ENCODE data around the gene BAHD1. TPM values are rescaled to one million over a fixed set of nuclear protein-coding genes. Genes with fewer than 3 reads are reported as not detected.

BAHD1 gene
- total RNA-seq, 1 donor from 2014 or later, result 17.1 TPM

GRCh38 chr15:40500568-40501330, 60.0 kb downstream of the BAHD1 start:
- H3K27me3 ChIP-seq (ENCODE audit: low read depth), result peaks cover 14% of the 10 kb centered on the region
- H3K9me3 ChIP-seq (replicated peaks), result no peaks in the 10 kb centered on the region
- H3K4me1 ChIP-seq, result no peaks in the 10 kb centered on the region
- H3K27ac ChIP-seq (replicated peaks), result no peak overlapping the region
- no peak for TF ChIP-seq CTCF (IDR thresholded peaks at IDR 0.05; ENCODE audit: borderline replicate concordance)
- no peaks in the 10 kb centered on the region for H3K36me3 ChIP-seq
- no peak for DNase-seq
- intact Hi-C loops (cut with micrococcal nuclease), result no loop called here
- H3K4me3 ChIP-seq, result no peak overlapping the region

- Histone ChIP-seq H3K36me3 (no peaks in the 10 kb centered on the region), H3K27ac (replicated peaks) (no peak overlapping the region), H3K4me1 (peaks cover under 1% of the 10 kb centered on the region), H3K9me3 (replicated peaks) (no peaks in the 10 kb centered on the region), H3K27me3 (ENCODE audit: low read depth) (peaks cover 14% of the 10 kb centered on the region), H3K4me3 (no peak overlapping the region)
- intact Hi-C loops (cut with micrococcal nuclease), result no loop called here
- TF ChIP-seq CTCF (IDR thresholded peaks at IDR 0.05; ENCODE audit: borderline replicate concordance), result no peak
- no peak for DNase-seq
Observed at GRCh38 chr15:40501487-40501886, 60.7 kb downstream of the BAHD1 start.

- intact Hi-C loops (cut with micrococcal nuclease), result no loop called here
- Histone ChIP-seq H3K36me3 (no peaks in the 10 kb centered on the region), H3K27me3 (ENCODE audit: low read depth) (no peaks in the 10 kb centered on the region), H3K27ac (replicated peaks) (peak overlapping the region; percentile 39), H3K4me1 (peaks cover 31% of the 10 kb centered on the region), H3K9me3 (replicated peaks) (no peaks in the 10 kb centered on the region), H3K4me3 (peak overlapping the region; percentile 56)
- peak; percentile 78 for DNase-seq
- TF ChIP-seq CTCF (IDR thresholded peaks at IDR 0.05; ENCODE audit: borderline replicate concordance), result peak; percentile 82
Observed at GRCh38 chr15:40506964-40507571, 66.3 kb downstream of the BAHD1 start.

GRCh38 chr15:40508216-40508615, 67.5 kb downstream of the BAHD1 start:
- no peak for DNase-seq
- TF ChIP-seq CTCF (IDR thresholded peaks at IDR 0.05; ENCODE audit: borderline replicate concordance), result no peak
- Histone ChIP-seq H3K9me3 (replicated peaks) (no peaks in the 10 kb centered on the region), H3K36me3 (no peaks in the 10 kb centered on the region), H3K4me1 (peaks cover 32% of the 10 kb centered on the region), H3K27ac (replicated peaks) (no peak overlapping the region), H3K4me3 (no peak overlapping the region), H3K27me3 (ENCODE audit: low read depth) (no peaks in the 10 kb centered on the region)
- intact Hi-C loops (cut with micrococcal nuclease), result no loop called here

- intact Hi-C loops (cut with micrococcal nuclease), result no loop called here
- Histone ChIP-seq H3K9me3 (replicated peaks) (no peaks in the 10 kb centered on the region), H3K27me3 (ENCODE audit: low read depth) (no peaks in the 10 kb centered on the region), H3K4me3 (no peak overlapping the region), H3K4me1 (peaks cover 32% of the 10 kb centered on the region), H3K36me3 (no peaks in the 10 kb centered on the region), H3K27ac (replicated peaks) (no peak overlapping the region)
- DNase-seq, result no peak
- TF ChIP-seq CTCF (IDR thresholded peaks at IDR 0.05; ENCODE audit: borderline replicate concordance), result no peak
Observed at GRCh38 chr15:40510201-40510600, 69.4 kb downstream of the BAHD1 start.
